NCI-H748 (cell line): ENCODE data around the gene NCBP1.

ENCODE experiments used
- DNase-seq: peaks from one replicate; lab custom pipeline; 2025; ENCODE audit not compliant: unreplicated experiment; lab: John Stamatoyannopoulos, UW

The NCBP1 gene

GRCh38 chr9:97706246-97706645, 72.6 kb downstream of the NCBP1 start:
- DNase-seq: no peak

GRCh38 chr9:97710356-97711222, 77.0 kb downstream of the NCBP1 start:
- DNase-seq: peak; percentile 53

GRCh38 chr9:97711223-97711626, 77.6 kb downstream of the NCBP1 start:
- no peak for DNase-seq

- no peak for DNase-seq
These were observed 80.8 kb downstream of the NCBP1 start for GRCh38 chr9:97714435-97714834.

GRCh38 chr9:97717866-97718265, 84.2 kb downstream of the NCBP1 start:
- no peak for DNase-seq

- DNase-seq: no peak
These were observed 87.8 kb downstream of the NCBP1 start for GRCh38 chr9:97721396-97721795.

- no peak for DNase-seq
These were observed 88.7 kb downstream of the NCBP1 start for GRCh38 chr9:97722331-97722730.
